ENCODE data around the gene MBD6.

Gene MBD6

DNA sequence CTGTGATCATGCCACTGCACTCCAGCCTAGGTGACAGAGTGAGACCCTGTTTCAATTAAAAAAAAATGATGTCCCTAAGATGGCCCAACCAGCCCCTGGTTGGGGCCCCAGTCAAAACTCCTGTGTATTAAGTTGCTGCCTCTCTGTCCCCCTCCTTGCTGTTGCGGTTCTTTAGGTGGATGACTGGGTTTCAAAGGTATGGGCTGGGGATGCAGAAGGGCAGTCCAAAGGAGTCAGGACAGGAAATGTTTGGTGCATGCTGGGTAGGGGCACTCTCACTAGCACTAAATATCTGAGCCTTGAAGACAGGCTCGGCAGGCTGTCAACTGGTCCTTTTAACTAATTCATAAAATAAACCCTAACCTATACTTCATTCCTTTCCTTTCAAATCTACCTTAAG lies 56.4 kb downstream of the MBD6 start:
- no peaks in the 10 kb centered on the region for H3K36me3 Mint-ChIP-seq
- H3K27me3 Mint-ChIP-seq = peaks cover 25% of the 10 kb centered on the region
- H3K9me3 Mint-ChIP-seq = no peaks in the 10 kb centered on the region
- peaks cover 7% of the 10 kb centered on the region for H3K4me1 Mint-ChIP-seq
- no peak overlapping the region for H3K4me3 Mint-ChIP-seq
- ATAC-seq = no peak
- H3K27ac Mint-ChIP-seq = no peak overlapping the region
